ENCODE results near the gene EBNA1BP2.
"Not testable (repeated sequence)": the region's sequence is repeated elsewhere in the genome, so short reads cannot be mapped to it uniquely, and the experiment has no call there.

EBNA1BP2 gene

DNA sequence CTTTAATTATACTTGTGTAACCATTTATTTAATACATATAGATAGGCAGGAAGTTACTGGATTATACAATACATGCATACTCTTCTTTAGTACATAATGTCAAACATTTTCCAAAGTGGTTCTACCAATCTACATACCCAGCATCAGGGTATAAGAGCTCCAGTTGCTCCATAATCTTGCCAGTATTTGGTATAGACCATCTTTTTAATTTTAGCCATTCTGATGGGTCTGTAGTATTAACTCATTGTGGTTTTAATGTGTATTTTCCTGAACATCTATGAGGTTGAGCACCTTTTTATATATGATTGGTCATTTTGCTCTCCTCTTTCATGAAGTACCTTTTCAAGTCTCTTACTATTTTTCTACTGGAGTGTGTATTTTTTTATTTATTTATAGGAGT lies 32.1 kb downstream of the EBNA1BP2 start:
- Histone ChIP-seq H3K4me2 (ENCODE audit: low read length, poor library complexity, severe bottlenecking) (no peak overlapping the region), H3K9ac (ENCODE audit: low read length) (no peak overlapping the region), H3K4ac (ENCODE audit: low read depth in 1 of 2, low read length in 2 of 2) (no peak overlapping the region), H3K27ac (ENCODE audit: low read length, poor library complexity, severe bottlenecking) (no peak overlapping the region), H2BK120ac (ENCODE audit: low read depth, low read length) (no peak overlapping the region), H3K79me1 (replicated peaks; ENCODE audit: low read length, poor library complexity, severe bottlenecking) (no peaks in the 10 kb centered on the region), H2AFZ (ENCODE audit: low read depth, low read length) (no peak overlapping the region), H2BK5ac (ENCODE audit: low read depth, low read length, poor library complexity, severe bottlenecking) (no peak overlapping the region), H2BK15ac (ENCODE audit: low read depth, poor library complexity, severe bottlenecking) (no peak overlapping the region), H3K18ac (ENCODE audit: low read depth in 1 of 2, low read length in 2 of 2) (no peak overlapping the region), H2BK12ac (ENCODE audit: low read length in 2 of 2) (no peak overlapping the region), H3K36me3 (ENCODE audit: control insufficient read depth in 1 of 2, insufficient read depth in 2 of 2, low read depth in 1 of 2, low read length in 2 of 2) (no peaks in the 10 kb centered on the region), H3K27me3 (ENCODE audit: control insufficient read depth in 1 of 2, insufficient read depth in 1 of 2, low read length in 2 of 2) (peaks cover 18 to 32% of the 10 kb centered on the region in 2 experiments), H3K4me3 (ENCODE audit: insufficient read depth in 1 of 2, low read depth in 1 of 2, low read length in 2 of 2) (no peak overlapping the region), H3K23ac (ENCODE audit: low read length in 2 of 2) (no peak overlapping the region), H4K91ac (ENCODE audit: low read length) (no peak overlapping the region), H2AK5ac (ENCODE audit: low read length, severe bottlenecking) (no peak overlapping the region), H3K4me1 (ENCODE audit: control insufficient read depth, insufficient read depth, low read depth, low read length) (no peaks in the 10 kb centered on the region), H3K14ac (ENCODE audit: low read length in 2 of 2) (no peak overlapping the region), H3K9me3 (ENCODE audit: control insufficient read depth, low read length) (no peaks in the 10 kb centered on the region), H4K8ac (ENCODE audit: low read length) (no peak overlapping the region)
- DNase-seq: no peak

DNA sequence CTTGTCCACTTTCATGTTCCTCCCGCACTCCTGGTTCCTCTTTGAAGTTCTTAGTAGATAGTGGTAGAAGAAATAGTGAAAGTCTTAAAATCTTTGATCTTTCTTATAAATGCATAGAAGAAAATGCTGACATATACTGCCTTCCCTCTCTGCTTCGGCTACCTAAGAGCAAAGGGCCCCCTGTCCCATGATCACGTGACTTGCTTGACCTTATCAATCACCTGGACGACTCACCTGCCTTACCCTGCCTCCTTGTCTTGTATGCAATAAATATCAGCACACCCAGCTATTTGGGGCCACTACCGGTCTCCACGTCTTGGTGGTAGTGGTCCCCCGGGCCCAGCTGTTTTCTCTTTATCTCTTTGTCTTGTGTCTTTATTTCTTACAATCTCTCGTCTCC lies 32.8 kb downstream of the EBNA1BP2 start:
- H3K4me2 ChIP-seq (ENCODE audit: low read length, poor library complexity, severe bottlenecking); H3K23ac ChIP-seq (ENCODE audit: low read length in 2 of 2); H4K91ac ChIP-seq (ENCODE audit: low read length); H2BK120ac ChIP-seq (ENCODE audit: low read depth, low read length); H3K9me3 ChIP-seq (ENCODE audit: control insufficient read depth, low read length); H2BK12ac ChIP-seq (ENCODE audit: low read length in 2 of 2); H3K14ac ChIP-seq (ENCODE audit: low read length in 2 of 2); H3K27ac ChIP-seq (ENCODE audit: low read length, poor library complexity, severe bottlenecking); H2AFZ ChIP-seq (ENCODE audit: low read depth, low read length); H4K8ac ChIP-seq (ENCODE audit: low read length); H2BK5ac ChIP-seq (ENCODE audit: low read depth, low read length, poor library complexity, severe bottlenecking); H3K36me3 ChIP-seq (ENCODE audit: control insufficient read depth in 1 of 2, insufficient read depth in 2 of 2, low read depth in 1 of 2, low read length in 2 of 2); DNase-seq; H3K79me1 ChIP-seq (replicated peaks; ENCODE audit: low read length, poor library complexity, severe bottlenecking); H3K4ac ChIP-seq (ENCODE audit: low read depth in 1 of 2, low read length in 2 of 2); H3K9ac ChIP-seq (ENCODE audit: low read length); H2BK15ac ChIP-seq (ENCODE audit: low read depth, poor library complexity, severe bottlenecking); H3K18ac ChIP-seq (ENCODE audit: low read depth in 1 of 2, low read length in 2 of 2); H3K4me1 ChIP-seq (ENCODE audit: control insufficient read depth, insufficient read depth, low read depth, low read length); H3K4me3 ChIP-seq (ENCODE audit: insufficient read depth in 1 of 2, low read depth in 1 of 2, low read length in 2 of 2); H2AK5ac ChIP-seq (ENCODE audit: low read length, severe bottlenecking): not testable (repeated sequence)
- 87% methylated on average over 7 of the region's 8 CpGs for WGBS
- H3K27me3 ChIP-seq (ENCODE audit: control insufficient read depth in 1 of 2, insufficient read depth in 1 of 2, low read length in 2 of 2): peaks cover 13 to 30% of the 10 kb centered on the region in 2 experiments

DNA sequence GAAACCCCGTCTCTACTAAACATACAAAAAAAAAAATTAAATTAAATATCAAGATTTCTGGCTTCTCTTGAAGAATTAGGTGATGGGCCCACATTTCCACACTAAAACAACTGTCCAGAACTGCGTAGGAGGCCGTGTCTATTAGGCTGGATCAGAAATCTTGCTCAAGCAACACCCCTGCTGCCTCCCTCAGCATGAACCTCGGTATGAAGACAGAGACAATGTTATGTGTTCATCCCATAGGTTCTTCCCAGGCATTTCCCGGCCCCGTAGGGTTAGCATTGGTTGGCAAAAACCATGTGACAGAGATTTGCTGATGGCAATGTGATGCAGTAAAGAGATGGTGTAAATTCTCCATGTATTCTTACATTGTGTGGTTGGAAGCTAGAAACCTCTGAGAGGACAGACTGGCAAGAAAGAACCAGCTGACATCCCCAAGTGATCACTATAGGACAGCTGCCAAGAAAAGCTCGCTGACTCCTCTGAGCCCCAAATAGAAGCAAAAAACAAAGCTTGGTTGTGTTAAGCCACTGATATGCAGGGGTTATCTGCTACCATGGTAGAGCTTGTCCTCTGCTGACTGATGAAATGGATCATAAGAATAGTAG lies 34.5 kb downstream of the EBNA1BP2 start:
- no peak overlapping the region for H3K4ac ChIP-seq (ENCODE audit: low read depth in 1 of 2, low read length in 2 of 2)
- no peak overlapping the region for H2AK5ac ChIP-seq (ENCODE audit: low read length, severe bottlenecking)
- H3K14ac ChIP-seq (ENCODE audit: low read length in 2 of 2): no peak overlapping the region
- H2AFZ ChIP-seq (ENCODE audit: low read depth, low read length): no peak overlapping the region
- no peaks in the 10 kb centered on the region for H3K36me3 ChIP-seq (ENCODE audit: control insufficient read depth in 1 of 2, insufficient read depth in 2 of 2, low read depth in 1 of 2, low read length in 2 of 2)
- no peaks in the 10 kb centered on the region for H3K9me3 ChIP-seq (ENCODE audit: control insufficient read depth, low read length)
- no peak overlapping the region for H4K91ac ChIP-seq (ENCODE audit: low read length)
- no peak overlapping the region for H3K4me3 ChIP-seq (ENCODE audit: insufficient read depth in 1 of 2, low read depth in 1 of 2, low read length in 2 of 2)
- no peak overlapping the region for H2BK12ac ChIP-seq (ENCODE audit: low read length in 2 of 2)
- H3K18ac ChIP-seq (ENCODE audit: low read depth in 1 of 2, low read length in 2 of 2): no peak overlapping the region
- no peak overlapping the region for H3K23ac ChIP-seq (ENCODE audit: low read length in 2 of 2)
- DNase-seq: no peak
- H4K8ac ChIP-seq (ENCODE audit: low read length): no peak overlapping the region
- H3K27me3 ChIP-seq (ENCODE audit: control insufficient read depth in 1 of 2, insufficient read depth in 1 of 2, low read length in 2 of 2): peaks cover 4 to 21% of the 10 kb centered on the region in 2 experiments
- H3K9ac ChIP-seq (ENCODE audit: low read length): no peak overlapping the region
- H3K4me2 ChIP-seq (ENCODE audit: low read length, poor library complexity, severe bottlenecking): no peak overlapping the region
- no peaks in the 10 kb centered on the region for H3K4me1 ChIP-seq (ENCODE audit: control insufficient read depth, insufficient read depth, low read depth, low read length)
- 87% methylated on average over 6 of the region's 7 CpGs for WGBS
- no peak overlapping the region for H2BK15ac ChIP-seq (ENCODE audit: low read depth, poor library complexity, severe bottlenecking)
- no peak overlapping the region for H3K27ac ChIP-seq (ENCODE audit: low read length, poor library complexity, severe bottlenecking)
- no peak overlapping the region for H2BK120ac ChIP-seq (ENCODE audit: low read depth, low read length)
- no peak overlapping the region for H2BK5ac ChIP-seq (ENCODE audit: low read depth, low read length, poor library complexity, severe bottlenecking)
- no peaks in the 10 kb centered on the region for H3K79me1 ChIP-seq (replicated peaks; ENCODE audit: low read length, poor library complexity, severe bottlenecking)

DNA sequence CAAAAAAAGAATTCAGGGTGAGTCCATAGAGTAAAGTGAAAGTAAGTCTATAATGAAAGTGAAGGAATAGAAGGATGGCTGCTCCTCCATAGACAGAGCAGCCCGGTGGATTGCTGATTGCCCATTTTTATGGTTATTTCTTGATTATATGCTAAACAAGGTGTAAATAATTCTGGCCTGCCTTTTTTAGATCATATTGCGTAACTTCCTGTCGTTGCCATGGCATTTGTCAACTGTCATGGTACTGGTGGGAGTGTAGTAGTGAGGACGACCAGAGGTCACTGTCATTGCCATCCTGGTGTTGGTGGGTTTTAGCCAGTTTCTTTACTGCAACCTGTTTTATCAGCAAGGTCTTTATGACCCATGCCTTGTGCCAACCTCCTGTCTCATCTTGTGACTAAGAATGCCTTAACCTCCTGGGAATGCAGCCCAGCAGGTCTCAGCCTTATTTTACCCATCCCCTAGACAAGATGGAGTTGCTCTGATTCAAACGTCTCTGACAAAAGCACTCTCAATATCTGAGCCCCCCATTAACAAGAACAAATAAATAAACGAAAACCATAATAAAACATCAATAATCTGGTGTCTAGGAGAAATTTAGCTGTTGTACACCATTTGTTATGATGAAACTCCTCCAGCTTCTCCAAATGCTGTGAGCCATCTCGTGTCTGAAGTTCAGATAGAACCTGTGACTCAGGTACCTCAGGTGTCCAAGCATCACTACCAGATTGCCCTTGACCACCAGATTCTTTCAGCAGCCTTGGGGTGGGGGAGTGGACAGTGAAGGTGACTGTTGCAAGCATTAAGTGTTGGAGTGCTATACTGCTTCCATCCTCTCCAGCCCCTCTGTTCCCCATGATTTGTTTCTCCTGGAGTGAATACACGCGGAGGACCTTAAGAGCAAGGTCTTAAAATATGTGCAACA lies 36.0 kb downstream of the EBNA1BP2 start:
- H3K4ac ChIP-seq (ENCODE audit: low read depth in 1 of 2, low read length in 2 of 2): no peak overlapping the region
- no peak overlapping the region for H2BK5ac ChIP-seq (ENCODE audit: low read depth, low read length, poor library complexity, severe bottlenecking)
- H3K23ac ChIP-seq (ENCODE audit: low read length in 2 of 2): no peak overlapping the region
- H3K27ac ChIP-seq (ENCODE audit: low read length, poor library complexity, severe bottlenecking): no peak overlapping the region
- H3K9ac ChIP-seq (ENCODE audit: low read length): no peak overlapping the region
- H3K27me3 ChIP-seq (ENCODE audit: control insufficient read depth in 1 of 2, insufficient read depth in 1 of 2, low read length in 2 of 2): peaks cover 6 to 27% of the 10 kb centered on the region in 2 experiments
- DNase-seq: no peak
- H3K79me1 ChIP-seq (replicated peaks; ENCODE audit: low read length, poor library complexity, severe bottlenecking): no peaks in the 10 kb centered on the region
- H2BK120ac ChIP-seq (ENCODE audit: low read depth, low read length): no peak overlapping the region
- H3K9me3 ChIP-seq (ENCODE audit: control insufficient read depth, low read length): no peaks in the 10 kb centered on the region
- H3K4me2 ChIP-seq (ENCODE audit: low read length, poor library complexity, severe bottlenecking): no peak overlapping the region
- no peak overlapping the region for H3K14ac ChIP-seq (ENCODE audit: low read length in 2 of 2)
- no peaks in the 10 kb centered on the region for H3K4me1 ChIP-seq (ENCODE audit: control insufficient read depth, insufficient read depth, low read depth, low read length)
- H2AFZ ChIP-seq (ENCODE audit: low read depth, low read length): no peak overlapping the region
- H2AK5ac ChIP-seq (ENCODE audit: low read length, severe bottlenecking): no peak overlapping the region
- no peak overlapping the region for H3K4me3 ChIP-seq (ENCODE audit: insufficient read depth in 1 of 2, low read depth in 1 of 2, low read length in 2 of 2)
- no peaks in the 10 kb centered on the region for H3K36me3 ChIP-seq (ENCODE audit: control insufficient read depth in 1 of 2, insufficient read depth in 2 of 2, low read depth in 1 of 2, low read length in 2 of 2)
- H2BK15ac ChIP-seq (ENCODE audit: low read depth, poor library complexity, severe bottlenecking): no peak overlapping the region
- H4K91ac ChIP-seq (ENCODE audit: low read length): no peak overlapping the region
- H3K18ac ChIP-seq (ENCODE audit: low read depth in 1 of 2, low read length in 2 of 2): no peak overlapping the region
- 80% methylated on average over 7 of the region's 9 CpGs for WGBS
- H2BK12ac ChIP-seq (ENCODE audit: low read length in 2 of 2): no peak overlapping the region
- no peak overlapping the region for H4K8ac ChIP-seq (ENCODE audit: low read length)
